Ovary (tissue), 10 donors: ENCODE measurements around the gene OSBPL2. TPM values are rescaled to one million over a fixed set of nuclear protein-coding genes. Genes with fewer than 3 reads are reported as not detected.

ENCODE experiments used
- DNase-seq, 5 donors: peaks; one replicate each; pipeline ENCODE4 v3.0.0-alpha.2; 2019 to 2020
- H3K27ac ChIP-seq, 2 donors: fragments of 200-600 bp; one replicate each; pipeline versions ENCODE4 v1.5.1 to v1.8.0; 2019 to 2022
- H3K27me3 ChIP-seq: fragments of 200-600 bp; one replicate; pipeline ENCODE4 v1.8.0; 2022
- H3K36me3 ChIP-seq: fragments of 200-600 bp; sonication (generic); one replicate; pipeline ENCODE4 v1.5.1; 2019
- H3K4me1 ChIP-seq: one replicate; pipeline ENCODE4 v1.8.1; 2013; ENCODE audit warnings: mild to moderate bottlenecking, moderate library complexity; ENCODE audit not compliant: insufficient read depth
- H3K4me3 ChIP-seq: fragments of 200-600 bp; sonication (generic); one replicate; pipeline ENCODE4 v1.5.1; 2017
- H3K9me3 ChIP-seq, 2 donors: fragments of 200-600 bp in 1 of 2; sonication (generic) in 1 of 2; one replicate each; pipeline versions ENCODE4 v1.5.1 to v1.8.1; 2013 to 2019; ENCODE audit warnings: mild to moderate bottlenecking in 1 of 2, moderate library complexity in 1 of 2
- CTCF ChIP-seq, 3 donors: fragments of 450-650 bp in 2 of 3; fragments of 200-600 bp in 1 of 3; IDR thresholded peaks; one replicate each; pipeline versions ENCODE4 v1.5.1 to v1.8.0; 2016 to 2022; ENCODE audit warnings: antibody characterized with exemption in 3 of 3, mild to moderate bottlenecking in 1 of 3
- EP300 ChIP-seq: sonication (generic); formaldehyde crosslinking; IDR thresholded peaks from one replicate; pipeline ENCODE4 v1.6.1; 2017; ENCODE audit warnings: antibody characterized with exemption
- POLR2A ChIP-seq: fragments of 450-650 bp; IDR thresholded peaks from one replicate; pipeline ENCODE4 v1.6.1; 2017; ENCODE audit warnings: antibody characterized with exemption, mild to moderate bottlenecking, moderate library complexity
- WGBS, 3 donors: extraction: QIAGEN DNeasy Blood & Tissue Kit in 1 of 3; methylation state at CpG; one replicate each; pipeline versions ENCODE4 v1.1.5 to v1.1.7; 2013 to 2017; 5-methylcytosine and 5-hydroxymethylcytosine counted together
- intact Hi-C, 4 donors: fragments of 100-400 bp; cut with DNase I; formaldehyde crosslinking; loops; one replicate each; pipeline versions ENCODE4 v1.11.0 to v1.15.1; 2022 to 2023
- long read RNA-seq, 3 donors: library from polyadenylated mRNA in 2 of 3; unstranded in 2 of 3; transcript quantifications; one replicate each; pipeline ENCODE4 v2.0.0 and lab custom pipeline, GENCODE V29; 2021 to 2026
- polyA plus RNA-seq, 2 donors: library from polyadenylated mRNA; stranded (reverse); fragments of 200-250 nt in 1 of 2; fragments of 350-450 nt in 1 of 2; fragmentation: Illumina TruSeq in 1 of 2; extraction: RNeasy Lipid Tissue Mini Kit (QIAGEN cat#74804) in 1 of 2; gene quantifications; one replicate each; pipeline ENCODE4 v1.2.3, GENCODE V29; 2013 to 2014
- total RNA-seq, 7 donors: library from RNA; depleted of rRNA in 2 of 7; stranded (reverse); fragments of >200 nt in 2 of 7; fragmentation: NEBNext Ultra II Directional in 3 of 7; extraction: Animal tissue kit (Norgen Biotek cat#: 25700) in 3 of 7; gene quantifications; one replicate each; pipeline versions ENCODE4 v1.1.0 to v1.2.4, GENCODE V29; 2016 to 2023
- donor health status: DM: no; HTN: no; CAD: no; lungs with moderate emphysema.
- donor health status: DM: no; HTN: no; CAD: no.
- donor health status: Bipolar disorder and iron deficiency.
- donor health status: DM: yes; HTN: yes; CAD: no.
- donor health status: DM: no; HTN: no; CAD: no.
- donor health status: DM: yes; HTN: yes; CAD: no.

OSBPL2 gene
- total RNA-seq (10 to 100 TPM; 17.9 to 42.2 (median 36.6) TPM), polyA plus RNA-seq (10 to 100 TPM; 14.2 to 30.1 TPM)
- long read RNA-seq, donor 1, full-length matches to known transcripts, result 14 of 36 reads
- long read RNA-seq, donor 1, partial matches to known transcripts, result 11 of 36 reads
- long read RNA-seq, donor 1, other reads (novel, unspliced or antisense), result 11 of 36 reads
- long read RNA-seq, donor 2, full-length matches to known transcripts, result 5 of 5 reads
- long read RNA-seq, donor 2, partial matches to known transcripts, result 0 of 5 reads
- long read RNA-seq, donor 2, other reads (novel, unspliced or antisense), result 0 of 5 reads
- long read RNA-seq, donor 3, full-length matches to known transcripts, result 44 of 54 reads
- long read RNA-seq, donor 3, partial matches to known transcripts, result 5 of 54 reads
- long read RNA-seq, donor 3, other reads (novel, unspliced or antisense), result 5 of 54 reads

DNA sequence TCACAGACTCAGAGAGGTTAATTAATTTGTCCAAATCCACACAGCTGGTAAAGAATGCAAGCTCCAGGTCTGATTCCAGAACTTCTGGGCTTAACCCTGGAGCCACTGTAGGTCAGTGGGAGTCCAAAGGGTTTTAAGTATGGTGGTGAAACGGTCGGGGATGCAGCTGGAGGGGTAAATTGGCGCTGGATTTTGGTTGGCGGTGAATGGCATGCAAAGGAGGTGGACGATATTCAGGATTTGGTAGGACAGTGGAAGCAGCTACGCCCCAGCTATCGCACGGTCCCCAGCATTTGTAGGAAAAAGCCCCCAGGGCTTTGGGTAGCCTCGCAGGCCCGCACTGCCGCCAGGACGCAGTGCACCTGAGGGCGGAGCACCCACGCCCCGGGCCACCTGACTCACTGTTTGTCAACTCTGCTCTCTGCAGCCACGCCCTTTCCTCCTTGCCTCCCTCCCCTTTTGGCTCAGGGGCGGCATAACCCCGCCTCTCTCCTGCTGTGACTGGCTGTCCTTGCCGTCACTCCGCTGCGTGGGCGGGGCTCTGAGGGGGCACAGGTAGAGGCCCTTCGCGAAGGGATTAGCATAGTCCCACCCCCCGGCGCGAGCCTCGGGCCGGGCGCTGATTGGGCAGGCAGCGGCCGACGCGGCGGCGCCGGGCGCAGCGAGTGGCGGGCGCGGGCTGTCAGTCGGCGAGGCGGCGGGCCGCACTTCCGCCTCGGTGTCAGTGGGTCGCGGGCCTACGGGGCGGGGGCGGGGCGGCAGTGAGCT, at the start of gene OSBPL2:
Gene OSBPL2, plus strand, starts transcription at position 721 of the 768 bp plus-strand sequence. CDS start 17,664 bp downstream, outside the sequence.
- no peaks in the 10 kb centered on the region for H3K9me3 ChIP-seq
- TF ChIP-seq POLR2A (no peak), EP300 (peak; percentile 15), CTCF (IDR thresholded peaks at IDR 0.05) (no peak)
- peak; percentile 99 to 100 (median 99) for DNase-seq
- 2% methylated on average over 20 to 55 of the region's 55 CpGs for WGBS, 3 donors
- H3K27ac ChIP-seq, result peak within 1 kb of the TSS; percentile 59 to 62
- peaks cover 15% of the 10 kb centered on the region for H3K4me1 ChIP-seq
- H3K4me3 ChIP-seq, result peak within 1 kb of the TSS; percentile 62
- intact Hi-C loops, result loop anchor here in 1 of 4 donors (5.0 kb wide), 1 partner anchor 149 kb away; the partner anchor contains the start of gene RPS21
- no peaks in the 10 kb centered on the region for H3K36me3 ChIP-seq
- no peaks in the 10 kb centered on the region for H3K27me3 ChIP-seq

- 62 to 71% (median 63%) methylated on average over 25 of the region's 25 CpGs for WGBS, 3 donors
- intact Hi-C loops, result no loop called here
These were observed 47.5 kb upstream of the OSBPL2 start for GRCh38 chr20:62190639-62191411.

DNA sequence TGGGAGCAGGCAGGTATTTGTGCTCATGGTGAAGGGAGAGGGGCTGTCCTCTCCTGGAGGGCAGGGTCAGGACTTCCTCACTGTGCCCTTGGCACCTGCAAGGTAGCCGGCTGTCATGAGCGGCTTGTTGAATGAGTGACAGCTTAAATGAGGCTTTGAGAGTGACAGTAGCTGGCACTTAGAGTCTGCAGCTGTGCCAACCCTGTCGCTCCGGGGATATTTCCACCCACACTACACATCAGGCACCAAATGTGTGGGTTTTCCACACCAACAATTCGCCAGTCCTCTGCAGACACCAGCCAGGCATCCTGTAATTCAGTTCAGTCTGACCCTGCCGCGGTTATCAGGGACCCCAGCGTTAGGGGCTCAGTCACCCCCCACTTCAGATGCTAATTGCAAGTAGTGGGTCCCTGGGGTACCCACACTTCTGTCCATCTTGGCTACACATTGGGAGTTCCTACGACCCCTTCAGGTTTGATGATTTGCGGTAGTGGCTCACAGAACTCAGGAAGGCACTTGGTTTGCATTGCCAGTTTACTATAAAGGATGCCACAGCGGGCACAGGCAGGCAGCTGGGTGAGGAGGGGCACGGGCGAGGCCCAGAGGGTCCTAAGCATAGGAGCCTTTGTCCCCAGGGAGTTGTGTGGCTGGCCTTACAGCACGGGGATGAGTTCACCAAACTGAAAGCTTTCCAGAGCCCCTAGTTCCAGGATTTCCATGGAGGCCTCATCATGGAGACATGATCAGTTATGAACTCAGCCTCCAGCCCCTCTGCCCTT, 46.4 kb upstream of the OSBPL2 start:
- Histone ChIP-seq H3K27ac (no peak overlapping the region), H3K4me1 (no peaks in the 10 kb centered on the region), H3K27me3 (no peaks in the 10 kb centered on the region), H3K9me3 (no peaks in the 10 kb centered on the region), H3K4me3 (no peak overlapping the region), H3K36me3 (no peaks in the 10 kb centered on the region)
- TF ChIP-seq CTCF (IDR thresholded peaks at IDR 0.05) (no peak), EP300 (no peak), POLR2A (no peak)
- intact Hi-C loops, result no loop called here
- peak in 1 of 5 donors; percentile 17 for DNase-seq
- 86 to 87% (median 87%) methylated on average over 14 of the region's 14 CpGs for WGBS, 3 donors

More at GRCh38 chr20:62190639-62191411, 47.5 kb upstream of the OSBPL2 start:
- no peaks in the 10 kb centered on the region for H3K9me3 ChIP-seq
- no peak overlapping the region for H3K4me3 ChIP-seq
- no peak for DNase-seq
- no peak overlapping the region for H3K27ac ChIP-seq
- no peaks in the 10 kb centered on the region for H3K4me1 ChIP-seq
- no peaks in the 10 kb centered on the region for H3K27me3 ChIP-seq
- TF ChIP-seq EP300, result no peak
- TF ChIP-seq CTCF (IDR thresholded peaks at IDR 0.05), result no peak
- no peaks in the 10 kb centered on the region for H3K36me3 ChIP-seq
